22Rv1 (cell line): ENCODE results near the gene CFAP141.

Experiments
- CTCF ChIP-seq: fragments of 450-650 bp; IDR thresholded peaks from 2 replicates; pipeline ENCODE4 v1.5.1; 2017; ENCODE audit warnings: mild to moderate bottlenecking
- ZFX ChIP-seq: fragments of 450-650 bp; IDR thresholded peaks from 2 replicates; pipeline ENCODE4 v1.6.1; 2017; ENCODE audit warnings: antibody characterized with exemption, borderline replicate concordance

GRCh38 chr1:154157520-154158306 is 48.4 kb downstream of the CFAP141 start:
- TF ChIP-seq CTCF (no peak), ZFX (no peak)
